K562 (cell line): ENCODE data around the gene KCNQ5. TPM values are rescaled to one million over a fixed set of nuclear protein-coding genes. Genes with fewer than 3 reads are reported as not detected.

Source experiments
- ATAC-seq: fragments of 200-7000 bp; cut with Tn5 transposase; 3 replicates; pipeline ENCODE4 v1.9.1; 2020; ENCODE audit warnings: moderate library complexity
- BruUV-seq: library from RNA; stranded (reverse); fragments of 400-500 nt; replicated peaks from 2 replicates; lab custom pipeline; 2021; lab: Mats Ljungman, UMichigan
- CTCF ChIA-PET: fragments of 300-600 bp; formaldehyde crosslinking; extraction: SDS; loops from one replicate; lab custom pipeline; 2021; ENCODE audit warnings: low intra/inter-chr PET ratio; lab: Yijun Ruan, JAX
- POLR2A ChIA-PET: fragments of 300-600, 350-650 bp; sonication (Branson Sonifier 250); formaldehyde crosslinking; extraction: SDS; loops from one replicate; lab custom pipeline; 2021; ENCODE audit warnings: antibody characterized with exemption, inconsistent platforms; lab: Yijun Ruan, JAX
- DNase-seq, 4 experiments: peaks; one replicate each; pipeline versions ENCODE4 v3.0.0 to v3.0.0-alpha.2; 2011 to 2018; ENCODE audit warnings: low spot score in 3 of 4, mixed read lengths in 3 of 4; ENCODE audit errors: extremely low read depth in 1 of 4
- FAIRE-seq: peaks from 2 replicates; lab custom pipeline; 2011; peaks lifted over from hg19 to GRCh38; lab: Jason Lieb, UNC
- H2AFZ ChIP-seq: 2 replicates; pipeline ENCODE4 v1.6.0; 2011; ENCODE audit warnings: low read depth, low read length, control low read depth, inconsistent platforms
- H3K27ac ChIP-seq: fragments of 200-600 bp; 3 replicates; pipeline ENCODE4 v1.8.0; 2011; ENCODE audit warnings: low read depth, mild to moderate bottlenecking, control low read depth, inconsistent platforms, low read length, moderate library complexity, mixed read lengths; ENCODE audit errors: extremely low read depth
- H3K27me3 ChIP-seq, 2 experiments: fragments of 300-600 bp in 1 of 2; 2 replicates in 1 of 2; 3 replicates in 1 of 2; pipeline versions ENCODE4 v1.6.0 to v1.8.0; 2011; ENCODE audit warnings: inconsistent platforms in 2 of 2, low read length in 2 of 2, mild to moderate bottlenecking in 1 of 2, mixed read lengths in 1 of 2, moderate library complexity in 1 of 2; ENCODE audit not compliant: control insufficient read depth in 2 of 2, insufficient read depth in 2 of 2
- H3K36me3 ChIP-seq: fragments of 300-600 bp; 3 replicates; pipeline ENCODE4 v1.8.0; 2011; ENCODE audit warnings: mild to moderate bottlenecking, low read length, inconsistent platforms; ENCODE audit not compliant: control insufficient read depth, insufficient read depth
- H3K4me1 ChIP-seq, 2 experiments: fragments of 200-600 bp in 1 of 2; replicated peaks in 1 of 2; 2 replicates in 1 of 2; 3 replicates in 1 of 2; pipeline versions ENCODE4 v1.5.1 to v1.8.0; 2011; ENCODE audit warnings: inconsistent platforms in 2 of 2, low read length in 2 of 2, mild to moderate bottlenecking in 1 of 2, mixed read lengths in 1 of 2, moderate library complexity in 1 of 2; ENCODE audit not compliant: control insufficient read depth in 2 of 2, insufficient read depth in 2 of 2
- H3K4me2 ChIP-seq: 2 replicates; pipeline ENCODE4 v1.6.1; 2011; ENCODE audit warnings: low read length, control low read depth, inconsistent platforms, mixed read lengths; ENCODE audit not compliant: insufficient read depth
- H3K4me3 ChIP-seq: fragments of 200-600 bp; sonication (generic), shearing (Covaris generic); 2 replicates; pipeline ENCODE4 v1.5.1; 2016; ENCODE audit warnings: control low read depth, inconsistent platforms
- H3K79me2 ChIP-seq: fragments of 200-600 bp; 3 replicates; pipeline ENCODE4 v1.8.0; 2011; ENCODE audit warnings: low read length, inconsistent platforms; ENCODE audit not compliant: control insufficient read depth, insufficient read depth
- H3K9ac ChIP-seq, 2 experiments: 2 replicates each; pipeline versions ENCODE4 v1.6.0 to v1.6.1; 2011; ENCODE audit warnings: low read depth in 2 of 2, low read length in 2 of 2, control low read depth in 1 of 2, inconsistent platforms in 1 of 2, mild to moderate bottlenecking in 1 of 2, mixed read lengths in 1 of 2; ENCODE audit not compliant: insufficient read depth in 1 of 2
- H3K9me1 ChIP-seq: one replicate; pipeline ENCODE4 v1.6.0; 2011; ENCODE audit warnings: inconsistent platforms, mild to moderate bottlenecking, low read length, moderate library complexity; ENCODE audit not compliant: control insufficient read depth, insufficient read depth
- H3K9me3 ChIP-seq: replicated peaks from 2 replicates; pipeline ENCODE4 v1.5.1; 2011; ENCODE audit warnings: low read depth, low read length, inconsistent platforms; ENCODE audit not compliant: control insufficient read depth, insufficient read depth
- H4K20me1 ChIP-seq: replicated peaks from 2 replicates; pipeline ENCODE4 v1.6.1; 2011; ENCODE audit warnings: low read length, inconsistent platforms, mixed read lengths; ENCODE audit not compliant: control insufficient read depth, insufficient read depth
- ZNF316 ChIP-seq: fragments of 450-650 bp; IDR thresholded peaks from 2 replicates; pipeline ENCODE4 v1.6.1; 2016
- WGBS: fragments of 100-300 bp; shearing (Covaris generic); methylation state at CpG from one replicate; pipeline ENCODE4 v1.1.6; 2016; ENCODE audit warnings: low coverage, mixed read lengths; ENCODE audit not compliant: insufficient coverage; ENCODE audit errors: missing lambda C conversion rate; 5-methylcytosine and 5-hydroxymethylcytosine counted together
- in situ Hi-C: fragments of 300-500 bp; cut with MboI; formaldehyde crosslinking; loops from 4 replicates; pipeline ENCODE4 v1.15.0; 2018; ENCODE audit warnings: inconsistent platforms, mixed read lengths
- intact Hi-C: fragments of 100-400 bp; cut with micrococcal nuclease; formaldehyde crosslinking; loops from 2 replicates; pipeline ENCODE4 v1.14.2; 2022
- polyA plus RNA-seq, 8 experiments: library from polyadenylated mRNA; depleted of rRNA in 4 of 8; stranded (reverse) in 5 of 8; unstranded in 3 of 8; fragments of >200 nt; fragmentation: Nextera tagmentation in 2 of 8; fragmentation: Illumina TruSeq in 1 of 8; extraction: Ambion mirVana in 2 of 8; extraction: Trizol in 1 of 8; gene quantifications; 2 replicates each; pipeline versions ENCODE4 v1.2.1 to v1.2.3, GENCODE V29; 2011 to 2014; ENCODE audit warnings: inconsistent platforms in 1 of 8, missing spikeins in 1 of 8
- total RNA-seq, 7 experiments: library from RNA; depleted of rRNA in 6 of 7; stranded (reverse); fragments of >200 nt in 6 of 7; fragmentation: Illumina TruSeq in 2 of 7; extraction: Trizol in 2 of 7; gene quantifications; 2 replicates each; pipeline versions ENCODE4 v1.2.1 to v1.2.3, GENCODE V29; 2011 to 2021; ENCODE audit warnings: low replicate concordance in 1 of 7
- TF ChIP-seq, protein P1 (sequence below): sonication (generic); formaldehyde crosslinking; IDR thresholded peaks from 2 replicates; pipeline ENCODE4 v1.8.0; 2023; ENCODE audit warnings: mild to moderate bottlenecking, missing genetic modification reagents

Gene KCNQ5
- total and polyA plus RNA-seq, 9 of the 15 experiments (the other 6 are each of a cell fraction or from before 2014, with no cell fraction given) = 0.31 to 5.9 (median 2.6) TPM

DNA sequence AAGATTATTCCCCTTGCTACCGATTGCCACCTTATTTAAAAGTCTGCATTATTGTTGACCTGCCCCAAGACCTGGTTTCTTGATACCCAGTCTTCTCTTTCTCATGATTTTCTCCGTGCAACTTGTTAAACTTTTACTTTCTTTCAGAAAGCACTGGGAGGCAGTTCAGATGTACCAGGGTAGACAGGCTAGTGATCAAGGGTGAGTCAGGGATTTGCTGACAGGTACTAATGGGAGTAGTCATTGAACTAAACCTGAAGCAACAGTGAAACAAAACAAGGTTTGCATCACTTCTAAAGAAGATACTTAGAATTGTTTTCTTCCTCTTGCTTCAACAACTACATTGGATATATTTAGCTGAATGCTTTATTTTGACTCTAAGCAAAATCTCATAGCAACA lies 124.4 kb downstream of the KCNQ5 start:
- H3K4me3 ChIP-seq = no peak overlapping the region
- H3K9me3 ChIP-seq = no peaks in the 10 kb centered on the region
- FAIRE-seq (no peak), ATAC-seq (no peak), DNase-seq (no peak)
- in situ Hi-C loops (no loop called here), intact Hi-C loops (no loop called here)
- peak; percentile 23; the same call in 1 of the 2 replicates for TF ChIP-seq ZNF316
- TF ChIP-seq, protein P1, sequence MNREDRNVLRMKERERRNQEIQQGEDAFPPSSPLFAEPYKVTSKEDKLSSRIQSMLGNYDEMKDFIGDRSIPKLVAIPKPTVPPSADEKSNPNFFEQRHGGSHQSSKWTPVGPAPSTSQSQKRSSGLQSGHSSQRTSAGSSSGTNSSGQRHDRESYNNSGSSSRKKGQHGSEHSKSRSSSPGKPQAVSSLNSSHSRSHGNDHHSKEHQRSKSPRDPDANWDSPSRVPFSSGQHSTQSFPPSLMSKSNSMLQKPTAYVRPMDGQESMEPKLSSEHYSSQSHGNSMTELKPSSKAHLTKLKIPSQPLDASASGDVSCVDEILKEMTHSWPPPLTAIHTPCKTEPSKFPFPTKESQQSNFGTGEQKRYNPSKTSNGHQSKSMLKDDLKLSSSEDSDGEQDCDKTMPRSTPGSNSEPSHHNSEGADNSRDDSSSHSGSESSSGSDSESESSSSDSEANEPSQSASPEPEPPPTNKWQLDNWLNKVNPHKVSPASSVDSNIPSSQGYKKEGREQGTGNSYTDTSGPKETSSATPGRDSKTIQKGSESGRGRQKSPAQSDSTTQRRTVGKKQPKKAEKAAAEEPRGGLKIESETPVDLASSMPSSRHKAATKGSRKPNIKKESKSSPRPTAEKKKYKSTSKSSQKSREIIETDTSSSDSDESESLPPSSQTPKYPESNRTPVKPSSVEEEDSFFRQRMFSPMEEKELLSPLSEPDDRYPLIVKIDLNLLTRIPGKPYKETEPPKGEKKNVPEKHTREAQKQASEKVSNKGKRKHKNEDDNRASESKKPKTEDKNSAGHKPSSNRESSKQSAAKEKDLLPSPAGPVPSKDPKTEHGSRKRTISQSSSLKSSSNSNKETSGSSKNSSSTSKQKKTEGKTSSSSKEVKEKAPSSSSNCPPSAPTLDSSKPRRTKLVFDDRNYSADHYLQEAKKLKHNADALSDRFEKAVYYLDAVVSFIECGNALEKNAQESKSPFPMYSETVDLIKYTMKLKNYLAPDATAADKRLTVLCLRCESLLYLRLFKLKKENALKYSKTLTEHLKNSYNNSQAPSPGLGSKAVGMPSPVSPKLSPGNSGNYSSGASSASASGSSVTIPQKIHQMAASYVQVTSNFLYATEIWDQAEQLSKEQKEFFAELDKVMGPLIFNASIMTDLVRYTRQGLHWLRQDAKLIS (CRISPR knock-in tag) = no peak
- H3K36me3 ChIP-seq = no peaks in the 10 kb centered on the region
- no peaks in the 10 kb centered on the region for H3K79me2 ChIP-seq
- no peak overlapping the region for H3K9ac ChIP-seq
- no peaks in the 10 kb centered on the region for H4K20me1 ChIP-seq
- ChIA-PET CTCF (no interaction called here), POLR2A (no interaction called here)
- H3K27me3 ChIP-seq = no peaks in the 10 kb centered on the region
- no peak overlapping the region for H2AFZ ChIP-seq
- no peak overlapping the region for H3K4me2 ChIP-seq
- no peak overlapping the region for H3K27ac ChIP-seq
- BruUV-seq = no TSS peak
- no peaks in the 10 kb centered on the region for H3K9me1 ChIP-seq
- no peaks in the 10 kb centered on the region for H3K4me1 ChIP-seq
- WGBS = 9% methylated on average over 2 of the region's 2 CpGs
